OCI-LY3 (cell line): Measurements from ENCODE around the gene SEL1L2.
A peak's percentile ranks its signal among the peaks of the same experiment; 100 is the strongest.

Source experiments
- EZH2phosphoT487 ChIP-seq: fragments of 200-600 bp; shearing (Covaris generic); IDR thresholded peaks from 2 replicates; pipeline ENCODE4 v1.6.1; 2018; ENCODE audit warnings: antibody characterized with exemption, mixed run types, low read depth
- TF ChIP-seq, protein P1 (sequence below): fragments of 200-600, 300-600 bp; sonication (generic); IDR thresholded peaks from 2 replicates; pipeline ENCODE4 v1.5.1; 2014; ENCODE audit warnings: antibody characterized with exemption, low read length, low read depth

DNA sequence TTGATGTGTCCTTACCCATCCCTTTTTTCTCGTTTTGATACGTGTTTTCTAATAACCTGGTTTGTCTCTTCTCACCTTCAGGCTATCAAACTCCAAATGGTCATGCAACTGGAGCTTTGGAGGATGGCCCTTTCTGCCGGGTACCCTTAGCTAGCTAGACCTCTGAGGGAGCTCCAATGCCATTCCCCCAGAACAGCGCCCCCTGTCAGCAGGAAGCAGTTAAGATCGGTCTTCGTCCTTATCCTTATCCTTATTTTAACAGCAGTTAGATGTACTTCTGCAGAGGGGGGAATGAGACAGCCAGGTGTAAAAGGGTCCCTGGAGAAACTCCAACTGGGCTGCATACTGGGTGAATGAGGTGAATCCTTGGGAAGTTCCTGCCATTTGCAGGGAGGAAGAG is 37.2 kb downstream of the SEL1L2 start:
- TF ChIP-seq, protein P1, sequence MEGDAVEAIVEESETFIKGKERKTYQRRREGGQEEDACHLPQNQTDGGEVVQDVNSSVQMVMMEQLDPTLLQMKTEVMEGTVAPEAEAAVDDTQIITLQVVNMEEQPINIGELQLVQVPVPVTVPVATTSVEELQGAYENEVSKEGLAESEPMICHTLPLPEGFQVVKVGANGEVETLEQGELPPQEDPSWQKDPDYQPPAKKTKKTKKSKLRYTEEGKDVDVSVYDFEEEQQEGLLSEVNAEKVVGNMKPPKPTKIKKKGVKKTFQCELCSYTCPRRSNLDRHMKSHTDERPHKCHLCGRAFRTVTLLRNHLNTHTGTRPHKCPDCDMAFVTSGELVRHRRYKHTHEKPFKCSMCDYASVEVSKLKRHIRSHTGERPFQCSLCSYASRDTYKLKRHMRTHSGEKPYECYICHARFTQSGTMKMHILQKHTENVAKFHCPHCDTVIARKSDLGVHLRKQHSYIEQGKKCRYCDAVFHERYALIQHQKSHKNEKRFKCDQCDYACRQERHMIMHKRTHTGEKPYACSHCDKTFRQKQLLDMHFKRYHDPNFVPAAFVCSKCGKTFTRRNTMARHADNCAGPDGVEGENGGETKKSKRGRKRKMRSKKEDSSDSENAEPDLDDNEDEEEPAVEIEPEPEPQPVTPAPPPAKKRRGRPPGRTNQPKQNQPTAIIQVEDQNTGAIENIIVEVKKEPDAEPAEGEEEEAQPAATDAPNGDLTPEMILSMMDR = peak; percentile 29
- no peak for TF ChIP-seq EZH2phosphoT487
